Fibroblast of skin of right quadriceps (primary cell): ENCODE measurements around the gene EPHA1.

Experiments used
- DNase-seq: peaks from one replicate; pipeline ENCODE4 v3.0.0-alpha.2; 2013

EPHA1 gene

DNA sequence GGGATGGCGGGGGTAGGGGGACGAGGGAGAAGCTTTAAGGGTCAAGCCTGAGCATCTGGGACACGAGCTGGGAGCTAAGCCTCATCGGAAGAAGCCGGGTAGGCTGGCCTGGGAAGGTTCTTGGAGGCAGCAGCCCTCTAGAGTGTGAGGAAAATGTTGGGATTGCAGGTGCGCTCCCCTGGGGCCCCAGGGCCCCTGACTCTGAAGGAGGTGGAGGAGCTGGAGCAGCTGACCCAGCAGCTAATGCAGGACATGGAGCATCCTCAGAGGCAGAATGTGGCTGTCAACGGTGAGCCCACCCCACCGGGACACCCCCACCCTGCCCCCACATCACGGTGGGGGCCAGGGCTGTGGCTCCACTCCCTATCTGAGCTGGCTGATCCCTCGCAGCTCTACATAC is 20.6 kb downstream of the EPHA1 start:
- no peak for DNase-seq

DNA sequence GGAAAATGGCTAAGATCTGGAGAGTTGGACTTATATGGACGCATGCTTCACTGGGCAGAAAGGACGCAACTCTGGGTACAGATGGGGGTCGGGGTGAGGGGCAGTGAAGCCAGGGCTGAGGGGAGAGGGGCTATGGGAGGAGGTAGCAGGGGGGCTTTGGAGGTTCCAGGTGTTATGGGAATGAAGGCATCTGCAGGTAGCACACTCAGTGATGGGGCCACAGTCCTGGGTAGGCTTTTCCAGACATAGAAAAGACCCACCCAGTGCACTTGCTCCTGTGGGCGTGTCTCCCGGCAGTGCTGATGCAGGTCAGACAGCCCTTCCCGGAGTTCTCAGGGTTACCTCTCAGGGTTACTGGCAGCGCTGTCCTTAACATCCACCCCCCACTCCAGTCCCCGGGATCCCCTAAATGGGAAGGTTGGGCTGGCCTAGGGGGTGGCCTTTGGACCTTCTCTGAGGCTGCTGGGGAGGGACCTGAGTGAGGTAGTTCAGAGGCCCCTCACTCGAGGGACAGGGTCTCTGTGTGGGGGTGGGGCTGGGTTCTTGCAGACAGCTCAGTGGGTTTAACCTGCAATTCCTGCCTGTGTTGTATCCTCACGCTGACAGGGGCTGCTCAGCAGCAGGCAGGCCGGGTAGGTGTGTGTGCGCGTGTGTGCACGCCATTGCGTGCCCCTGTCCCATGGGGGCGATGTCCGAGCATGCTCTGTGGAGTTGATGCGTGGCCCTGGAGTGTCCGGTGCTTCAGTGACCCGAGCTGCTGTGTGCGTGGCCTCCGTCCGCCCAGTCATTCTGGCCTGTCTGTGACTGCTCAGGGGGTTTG is 21.3 kb downstream of the EPHA1 start:
- DNase-seq = no peak

DNA sequence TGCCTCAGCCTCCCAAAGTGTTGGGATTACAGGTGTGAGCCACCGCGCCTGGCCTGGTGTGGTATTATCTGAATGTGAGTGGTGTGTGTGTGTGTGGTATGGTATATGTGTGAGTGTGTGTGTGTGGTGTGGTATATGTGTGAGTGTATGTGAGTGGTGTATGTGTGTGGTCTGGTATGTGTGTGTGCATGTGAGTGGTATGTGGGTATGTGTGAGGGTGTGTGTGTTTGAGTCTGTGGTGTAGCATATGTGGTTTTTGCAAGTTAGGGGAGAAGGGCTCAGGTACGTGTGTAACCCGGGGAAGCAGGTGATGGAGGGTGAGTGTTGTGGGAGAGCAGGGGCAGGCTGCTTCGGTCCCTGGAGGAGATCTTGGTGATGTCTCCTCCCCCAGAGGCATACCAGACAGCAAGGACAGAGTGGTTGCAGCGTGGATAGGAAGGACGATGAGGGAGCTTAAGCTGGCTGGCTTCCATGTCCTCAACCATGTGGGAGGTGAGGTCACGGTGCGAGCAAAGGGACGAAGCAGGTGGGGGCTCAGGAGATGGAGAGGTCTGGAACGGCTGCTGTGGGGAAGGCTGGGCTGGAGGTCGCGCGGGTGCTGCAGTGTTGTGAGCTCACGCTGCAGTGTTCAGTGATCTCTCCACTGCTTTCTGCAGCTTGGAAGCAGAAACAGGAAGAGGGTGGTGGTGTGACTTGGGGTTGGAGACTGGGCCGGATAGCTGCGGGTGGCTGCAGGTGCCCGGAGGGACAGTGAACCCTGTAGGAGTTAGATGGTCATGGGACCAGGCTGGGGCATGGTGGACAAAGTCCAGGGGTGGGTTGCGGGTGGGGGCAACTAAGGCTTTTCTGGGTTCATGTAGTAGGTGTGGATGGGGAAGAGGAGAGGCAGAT is 22.5 kb downstream of the EPHA1 start:
- DNase-seq = no peak

DNA sequence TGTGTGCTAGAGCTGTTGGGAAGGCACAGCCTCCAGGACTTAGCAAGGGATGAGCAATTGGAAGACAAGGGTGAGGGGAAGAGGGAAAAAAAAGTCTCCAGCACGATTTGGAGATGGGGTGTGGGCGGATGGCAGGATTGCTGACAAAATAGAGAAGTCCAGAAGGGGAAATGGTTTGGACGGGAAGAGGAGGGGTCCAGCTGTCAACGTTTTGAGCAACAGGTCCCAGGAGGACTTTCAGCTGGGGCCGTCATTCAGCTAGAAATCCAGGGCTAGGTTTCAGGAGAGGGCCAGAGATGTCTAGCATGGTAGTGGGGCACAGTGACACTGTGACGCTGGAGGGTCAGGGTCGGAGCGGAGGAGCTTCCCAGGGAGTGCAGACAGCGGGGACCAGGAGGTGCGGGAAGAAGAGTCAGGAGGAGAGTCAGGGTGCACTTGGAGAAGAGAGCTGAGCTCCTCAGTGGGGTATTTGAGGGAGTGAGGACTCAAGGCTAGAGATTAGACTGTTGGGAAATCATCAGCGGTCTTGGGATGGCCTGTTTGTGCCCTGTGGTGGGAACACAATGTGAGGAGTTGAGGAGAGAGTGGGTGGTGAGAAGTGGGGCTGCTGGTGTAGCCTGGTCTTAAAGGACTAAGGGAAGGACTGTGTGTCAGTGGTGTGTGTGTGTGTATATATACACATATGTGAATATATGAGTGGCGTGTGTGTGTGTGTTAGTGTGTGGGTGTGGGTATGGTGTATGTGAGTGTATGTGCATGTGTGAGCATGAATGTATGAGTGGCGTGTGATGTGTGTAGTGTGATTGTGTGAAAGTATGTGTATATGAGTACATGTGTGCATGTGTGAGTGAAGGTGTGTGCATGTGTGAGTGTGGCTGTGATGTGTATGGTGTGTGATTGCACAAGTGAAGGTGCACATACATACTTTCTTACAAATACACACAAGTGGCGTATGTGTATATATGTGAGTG is 23.7 kb downstream of the EPHA1 start:
- no peak for DNase-seq

DNA sequence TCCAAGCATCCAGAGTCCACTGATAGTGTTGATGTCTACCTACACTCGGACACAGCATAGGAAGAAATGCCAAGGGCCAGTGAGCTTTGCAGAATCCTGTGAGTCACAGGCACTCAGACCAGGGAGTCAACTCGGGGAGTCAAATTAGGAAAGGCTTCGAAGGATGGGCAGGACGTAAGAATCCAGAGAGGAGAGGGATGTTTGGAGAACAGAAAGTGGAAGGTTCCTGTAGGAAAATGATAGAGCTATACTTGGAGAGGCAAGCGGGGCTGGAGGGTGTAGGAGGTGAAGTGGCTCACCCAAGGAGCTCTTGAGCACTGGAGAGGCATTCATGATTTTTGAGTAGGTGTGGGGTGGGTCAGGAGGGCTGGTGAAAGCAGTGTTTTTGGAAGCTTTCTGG is 24.5 kb downstream of the EPHA1 start:
- DNase-seq = no peak

DNA sequence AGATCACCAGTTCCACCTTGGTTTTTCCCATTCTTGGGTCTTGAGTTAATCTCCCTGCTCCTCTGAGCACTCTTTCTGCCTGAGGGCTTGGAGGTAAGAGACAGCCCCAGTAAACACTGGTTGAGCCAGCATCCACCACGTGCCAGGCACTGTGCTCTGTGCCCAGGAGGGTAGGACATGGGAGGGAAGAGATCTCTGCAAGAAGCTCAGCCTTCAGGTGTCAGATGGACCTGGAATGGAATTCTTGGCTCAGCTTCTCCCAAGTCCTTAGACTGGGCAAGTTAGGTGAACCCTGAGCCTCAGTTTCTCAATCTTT is 25.1 kb downstream of the EPHA1 start:
- DNase-seq = no peak

DNA sequence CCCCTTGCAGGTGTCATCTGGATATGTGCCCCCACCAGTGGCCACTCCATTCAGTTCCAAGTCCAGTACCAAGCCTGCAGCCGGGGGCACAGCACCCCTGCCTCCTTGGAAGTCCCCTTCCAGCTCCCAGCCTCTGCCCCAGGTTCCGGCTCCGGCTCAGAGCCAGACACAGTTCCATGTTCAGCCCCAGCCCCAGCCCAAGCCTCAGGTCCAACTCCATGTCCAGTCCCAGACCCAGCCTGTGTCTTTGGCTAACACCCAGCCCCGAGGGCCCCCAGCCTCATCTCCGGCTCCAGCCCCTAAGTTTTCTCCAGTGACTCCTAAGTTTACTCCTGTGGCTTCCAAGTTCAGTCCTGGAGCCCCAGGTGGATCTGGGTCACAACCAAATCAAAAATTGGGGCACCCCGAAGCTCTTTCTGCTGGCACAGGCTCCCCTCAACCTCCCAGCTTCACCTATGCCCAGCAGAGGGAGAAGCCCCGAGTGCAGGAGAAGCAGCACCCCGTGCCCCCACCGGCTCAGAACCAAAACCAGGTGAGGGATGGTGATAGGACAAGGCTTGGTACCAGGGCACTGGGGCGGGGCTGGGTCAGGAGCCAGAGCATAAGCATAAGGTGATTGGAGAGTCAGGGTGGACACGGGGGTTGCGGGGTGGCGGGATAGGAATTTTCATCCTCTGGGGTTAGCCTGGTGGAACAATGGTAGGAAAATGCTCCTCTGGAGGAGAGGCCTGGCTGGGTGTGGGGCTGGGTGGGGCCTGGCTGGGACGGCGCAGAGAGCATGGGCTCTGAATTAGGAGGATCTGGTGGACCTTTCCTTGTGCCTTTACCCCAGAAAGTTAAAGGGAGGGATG is 25.6 kb downstream of the EPHA1 start:
- DNase-seq = no peak

DNA sequence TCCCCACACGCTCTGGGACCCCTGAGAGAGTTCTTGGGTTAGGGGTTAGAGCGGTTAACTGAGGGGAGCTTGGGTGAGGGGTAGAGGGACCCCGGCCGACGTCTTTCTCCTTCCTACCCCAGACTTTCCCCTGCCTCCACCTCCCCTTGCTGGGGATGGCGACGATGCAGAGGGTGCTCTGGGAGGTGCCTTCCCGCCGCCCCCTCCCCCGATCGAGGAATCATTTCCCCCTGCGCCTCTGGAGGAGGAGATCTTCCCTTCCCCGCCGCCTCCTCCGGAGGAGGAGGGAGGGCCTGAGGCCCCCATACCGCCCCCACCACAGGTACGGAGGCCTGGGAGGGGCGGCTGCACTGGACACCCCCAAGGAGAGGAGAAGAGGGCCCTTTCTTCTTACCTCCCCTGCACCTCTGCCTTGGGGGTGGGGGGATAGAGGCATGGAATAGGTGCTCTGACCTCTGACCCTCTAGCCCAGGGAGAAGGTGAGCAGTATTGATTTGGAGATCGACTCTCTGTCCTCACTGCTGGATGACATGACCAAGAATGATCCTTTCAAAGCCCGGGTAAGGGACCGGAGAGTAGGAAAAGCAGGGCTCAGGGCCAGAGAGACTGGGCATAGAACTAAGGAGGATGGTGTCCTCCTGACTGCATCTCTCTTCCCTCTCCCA is 26.4 kb downstream of the EPHA1 start:
- DNase-seq = no peak

DNA sequence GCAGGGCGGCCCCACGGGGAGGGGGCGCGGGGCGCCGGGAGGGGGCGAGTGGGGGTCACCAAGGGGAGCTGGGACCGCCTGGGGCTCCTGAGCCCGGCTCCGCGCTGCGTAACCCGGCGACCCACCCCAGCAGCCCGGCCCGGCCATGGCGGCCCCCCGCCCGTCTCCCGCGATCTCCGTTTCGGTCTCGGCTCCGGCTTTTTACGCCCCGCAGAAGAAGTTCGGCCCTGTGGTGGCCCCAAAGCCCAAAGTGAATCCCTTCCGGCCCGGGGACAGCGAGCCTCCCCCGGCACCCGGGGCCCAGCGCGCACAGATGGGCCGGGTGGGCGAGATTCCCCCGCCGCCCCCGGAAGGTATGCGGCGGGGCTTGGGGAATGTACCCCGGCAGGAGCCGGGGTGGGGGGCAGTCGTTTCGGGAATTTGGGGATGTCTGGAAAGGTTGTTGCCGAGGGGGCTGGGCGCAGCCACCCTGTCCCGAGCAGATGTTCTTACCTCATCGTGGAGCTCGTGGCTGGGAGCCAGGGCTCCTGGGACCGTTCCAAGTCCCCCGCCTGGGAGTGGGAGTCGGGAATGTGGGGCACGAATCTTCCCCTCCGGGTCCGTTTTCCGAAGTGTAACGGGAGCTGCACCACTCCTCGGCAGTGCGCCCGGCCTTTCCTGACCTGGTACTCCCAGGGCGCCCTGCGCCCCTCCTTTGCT is 27.1 kb downstream of the EPHA1 start:
- peak; percentile 86 for DNase-seq

DNA sequence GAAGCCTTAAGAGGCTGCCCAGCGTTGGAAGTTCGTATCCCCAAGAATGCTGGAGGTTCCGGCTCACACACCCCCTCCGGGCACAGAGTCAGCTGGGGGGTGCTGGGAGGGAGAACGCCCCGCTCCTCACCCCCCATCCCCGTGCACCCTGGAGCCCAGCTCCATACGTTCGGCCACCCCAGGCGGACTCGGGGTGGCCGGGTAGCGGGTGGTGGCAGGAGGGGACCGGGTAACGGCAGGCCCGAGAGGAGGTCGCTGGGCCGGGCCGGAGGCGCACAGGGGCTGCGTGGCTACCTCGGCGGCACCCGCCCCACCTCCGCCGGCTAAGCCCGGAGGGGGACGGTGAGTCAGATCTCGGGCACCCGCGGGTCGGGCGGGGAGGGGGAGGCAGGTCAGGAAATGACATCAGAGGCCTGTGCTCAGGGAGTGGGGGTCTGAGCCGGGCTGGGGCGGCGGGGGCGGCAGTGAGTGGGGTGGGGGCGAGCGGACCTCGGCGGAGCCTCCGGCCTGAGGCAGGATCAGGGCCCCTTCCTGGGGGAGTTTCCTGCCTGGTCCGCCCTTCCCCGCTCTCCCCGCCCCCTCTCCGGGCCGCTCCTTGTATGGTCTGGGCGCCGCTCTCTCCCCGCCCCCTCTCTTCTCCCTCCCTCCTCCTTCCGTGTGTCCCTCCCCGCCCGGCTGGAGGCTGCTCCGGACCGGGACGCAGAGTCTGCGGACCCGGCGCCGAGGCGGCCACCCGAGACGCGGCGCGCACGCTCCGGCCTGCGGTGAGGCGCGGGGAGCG is 27.8 kb downstream of the EPHA1 start, which contains the start of gene ZYX:
Gene ZYX, plus strand, starts transcription at position 700 of the 781 bp plus-strand sequence. CDS start 227 bp downstream, outside the sequence.
- peak; percentile 97 for DNase-seq

DNA sequence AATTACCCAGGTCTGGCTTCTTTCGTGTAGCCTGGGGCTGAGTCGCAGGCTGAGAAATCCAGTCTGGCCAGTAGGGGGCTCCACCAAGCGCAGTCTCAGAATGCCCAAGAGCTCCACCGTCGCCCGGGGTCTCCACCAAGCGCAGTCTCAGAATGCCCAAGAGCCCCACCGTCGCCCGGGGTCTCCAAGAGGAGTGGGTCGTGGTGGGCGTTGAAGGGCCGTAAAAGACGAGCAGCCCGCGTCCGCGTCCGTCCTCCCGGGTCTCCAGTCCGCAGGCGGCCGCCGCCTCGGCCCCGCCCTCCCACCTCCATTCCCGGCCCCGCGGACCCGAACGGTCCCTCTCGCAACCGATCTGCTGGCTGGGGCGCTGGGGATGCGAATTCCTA is 28.4 kb downstream of the EPHA1 start:
- peak; percentile 87 for DNase-seq

DNA sequence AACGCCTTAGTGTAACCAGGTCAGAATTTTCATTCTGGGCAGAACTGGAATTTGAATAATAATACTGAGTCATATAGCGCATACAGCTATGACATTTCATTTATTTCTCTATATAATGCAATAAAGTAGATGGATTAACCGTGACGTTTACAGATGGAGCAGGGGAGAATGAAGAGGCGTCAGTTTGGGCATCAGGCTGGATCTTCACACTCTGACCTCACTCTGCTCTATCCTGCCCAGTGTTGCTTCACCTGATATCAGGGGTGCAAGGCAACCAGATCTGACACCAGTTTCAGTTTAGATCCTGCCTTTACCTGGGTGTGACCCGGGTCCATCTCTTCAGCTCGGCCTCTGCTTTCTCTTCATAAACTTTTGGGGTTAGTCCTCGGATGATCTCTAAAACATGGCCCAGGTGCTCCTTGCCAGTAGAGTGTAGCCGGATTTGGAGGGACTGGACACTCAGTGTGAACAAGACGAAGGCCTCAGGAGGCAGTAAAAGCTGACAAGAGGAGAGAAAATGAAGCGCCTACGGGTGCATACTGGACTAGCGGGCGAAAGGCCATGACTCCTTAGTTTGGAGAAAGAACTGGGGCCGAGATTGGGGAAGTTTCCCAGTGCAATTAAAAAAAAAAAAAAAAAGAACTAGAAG is 28.9 kb downstream of the EPHA1 start:
- DNase-seq = no peak

DNA sequence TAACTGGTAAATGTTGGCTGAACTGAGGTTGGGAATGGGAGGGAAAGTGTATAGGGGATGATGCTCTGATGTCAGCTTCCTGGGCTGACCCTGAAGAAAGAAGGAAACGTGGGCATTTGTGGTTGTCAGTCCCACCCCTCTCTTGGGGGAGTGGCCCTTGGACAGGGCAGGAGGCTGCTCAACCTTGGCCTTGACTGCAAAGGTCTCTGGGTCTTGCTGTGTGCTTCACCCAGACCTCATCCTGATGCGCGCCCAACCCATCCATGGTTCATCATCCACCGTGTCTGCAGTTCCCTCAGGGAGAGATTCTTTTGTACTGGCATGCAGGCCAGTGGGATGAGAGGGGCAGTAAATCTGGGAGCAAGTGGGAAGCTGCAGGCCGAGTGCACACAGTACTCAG is 32.3 kb downstream of the EPHA1 start:
- no peak for DNase-seq

DNA sequence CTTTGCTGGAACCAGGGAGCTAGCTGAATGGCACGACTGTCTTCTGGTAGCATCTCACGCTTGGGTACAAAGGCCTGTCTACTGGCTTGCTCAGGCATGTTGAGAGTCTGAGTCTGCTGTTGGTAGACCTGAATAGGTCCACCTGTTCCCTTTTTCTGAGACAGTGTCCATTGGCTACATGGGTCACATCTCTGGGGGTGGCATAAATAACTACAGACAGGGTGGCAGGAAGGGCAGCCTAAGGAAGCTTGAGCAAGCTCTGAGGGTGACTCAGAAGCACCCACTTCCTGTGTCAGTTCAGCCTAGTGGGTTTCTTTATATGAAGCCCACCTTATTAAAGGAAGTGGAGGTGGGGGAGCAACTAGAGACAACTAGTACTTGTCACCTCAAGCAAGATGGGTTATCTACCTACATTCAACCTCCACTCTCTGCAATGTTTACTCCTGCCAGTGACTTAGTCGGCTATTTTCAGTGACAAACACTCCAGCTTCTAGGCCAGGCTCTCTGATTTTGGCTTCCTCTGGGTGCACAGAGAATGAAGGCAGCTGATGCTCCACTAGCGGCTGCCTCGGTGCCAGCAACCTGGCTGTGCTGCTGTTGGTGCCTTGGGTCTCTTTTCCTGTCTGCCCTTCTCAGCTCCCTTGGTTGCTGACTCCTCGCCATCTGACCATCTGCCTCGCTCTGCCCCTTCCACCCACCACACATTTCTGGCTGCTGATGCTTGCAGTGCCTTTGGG is 33.2 kb downstream of the EPHA1 start:
- DNase-seq = no peak

DNA sequence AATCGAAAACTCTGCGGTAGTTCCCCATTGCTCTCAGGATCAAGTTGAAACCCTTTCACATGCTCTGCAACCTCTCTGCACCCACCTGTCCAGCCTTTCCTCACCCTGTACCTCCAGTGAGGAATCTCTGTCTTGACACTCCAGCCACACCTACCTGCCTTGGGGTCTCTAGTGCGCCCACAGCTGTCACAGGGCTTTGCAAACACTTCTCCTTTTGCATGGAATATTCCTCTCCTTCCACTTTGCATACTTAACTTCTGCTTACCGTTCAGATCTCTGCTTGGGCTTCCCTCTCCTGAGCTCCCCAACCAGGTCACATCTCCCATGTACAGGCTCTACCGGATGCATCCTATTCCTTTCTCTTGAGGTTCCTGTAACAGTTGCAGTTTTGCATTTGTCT is 34.1 kb downstream of the EPHA1 start:
- no peak for DNase-seq

DNA sequence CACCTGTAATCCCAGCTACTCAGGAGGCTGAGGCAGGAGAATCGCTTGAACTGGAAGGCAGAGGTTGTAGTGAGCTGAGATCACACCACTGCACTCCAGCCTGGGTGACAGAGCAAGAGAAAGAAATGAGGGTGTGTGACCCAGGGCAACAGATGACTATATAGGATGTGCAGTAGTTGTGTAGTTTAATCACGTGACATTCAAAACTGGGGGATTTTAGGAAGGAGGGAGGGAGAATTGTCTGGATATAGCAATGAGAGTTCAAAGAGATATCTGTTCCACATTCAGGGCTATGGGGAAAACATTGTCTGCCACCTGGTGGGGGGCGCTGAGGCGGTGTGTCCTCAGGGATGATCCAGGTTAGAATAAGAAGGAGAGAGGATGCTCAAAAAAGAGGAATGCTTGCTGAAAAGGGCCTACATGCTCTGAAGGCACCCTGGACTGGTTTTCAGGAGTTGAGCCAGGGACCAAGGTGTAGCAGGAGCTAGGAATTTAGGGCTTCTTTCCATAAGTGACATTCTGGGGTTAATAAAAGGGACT is 35.3 kb downstream of the EPHA1 start:
- no peak for DNase-seq

DNA sequence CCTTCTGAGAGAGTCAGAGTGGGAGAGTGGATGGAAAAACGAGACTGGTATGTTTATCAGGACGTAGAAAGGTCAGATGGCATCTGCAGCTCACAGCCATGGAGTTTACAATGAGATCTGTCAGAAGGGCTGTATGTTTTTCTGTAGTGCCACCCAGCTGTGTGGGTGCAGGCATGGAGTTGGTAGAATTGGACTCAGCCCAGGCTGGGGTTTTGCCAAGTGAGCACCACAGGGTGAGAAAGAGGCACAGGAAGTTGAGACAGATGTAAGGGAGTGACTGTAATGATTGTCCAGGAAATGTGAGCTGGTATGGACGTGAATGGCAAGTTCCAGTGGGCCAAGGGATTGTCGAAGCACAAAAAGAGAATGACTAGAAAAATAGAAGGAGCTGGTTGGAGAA is 36.6 kb downstream of the EPHA1 start:
- no peak for DNase-seq
